H1 (cell line): ENCODE data around the gene MICA. TPM values are rescaled to one million over a fixed set of nuclear protein-coding genes. Genes with fewer than 3 reads are reported as not detected.

Source experiments
- CTCF ChIA-PET: fragments of 300-600 bp; sonication (Branson Sonifier 250); formaldehyde crosslinking; loops from one replicate; lab custom pipeline; 2021; ENCODE audit not compliant: partially characterized antibody; lab: Charles Lee
- POLR2A ChIA-PET: fragments of 300-600 bp; sonication (Branson Sonifier 250); formaldehyde crosslinking; loops from one replicate; lab custom pipeline; 2021; ENCODE audit warnings: inconsistent platforms; ENCODE audit not compliant: partially characterized antibody; lab: Charles Lee
- DNase-seq, 2 experiments: peaks; one replicate each; pipeline versions ENCODE4 v3.0.0 to v3.0.0-alpha.2; 2010 to 2022; ENCODE audit warnings: low spot score in 2 of 2, low read depth in 1 of 2, mixed read lengths in 1 of 2
- FAIRE-seq: peaks from 2 replicates; lab custom pipeline; 2011; peaks lifted over from hg19 to GRCh38; lab: Jason Lieb, UNC
- H2AFZ ChIP-seq: 2 replicates; pipeline ENCODE4 v1.8.1; 2012; ENCODE audit warnings: low read length, inconsistent platforms
- H2AK5ac ChIP-seq: 2 replicates; pipeline ENCODE4 v1.6.1; 2013; ENCODE audit warnings: low read depth, low read length
- H2BK120ac ChIP-seq: replicated peaks from 2 replicates; pipeline ENCODE3; 2013; ENCODE audit warnings: low read depth, low read length, inconsistent platforms
- H2BK12ac ChIP-seq: 2 replicates; pipeline ENCODE4 v1.6.1; 2013; ENCODE audit warnings: low read depth, low read length
- H2BK15ac ChIP-seq: 2 replicates; pipeline ENCODE4 v1.6.1; 2013; ENCODE audit warnings: low read length
- H2BK20ac ChIP-seq: 2 replicates; pipeline ENCODE4 v1.6.1; 2013; ENCODE audit warnings: low read length
- H2BK5ac ChIP-seq: 2 replicates; pipeline ENCODE4 v1.6.1; 2013; ENCODE audit warnings: low read depth, low read length
- H3K14ac ChIP-seq: 2 replicates; pipeline ENCODE4 v1.6.1; 2013; ENCODE audit warnings: inconsistent platforms; ENCODE audit not compliant: insufficient read length
- H3K18ac ChIP-seq: 2 replicates; pipeline ENCODE4 v1.6.1; 2013; ENCODE audit warnings: low read length; ENCODE audit errors: extremely low read depth
- H3K23ac ChIP-seq: 2 replicates; pipeline ENCODE4 v1.6.1; 2013; ENCODE audit warnings: inconsistent platforms; ENCODE audit not compliant: insufficient read length
- H3K23me2 ChIP-seq: 2 replicates; pipeline ENCODE4 v1.6.1; 2013; ENCODE audit warnings: low read depth, low read length
- H3K27ac ChIP-seq: 2 replicates; pipeline ENCODE4 v1.6.1; 2011; ENCODE audit warnings: low read depth, low read length, inconsistent platforms
- H3K27me3 ChIP-seq, 4 experiments: replicated peaks in 1 of 4; 1 replicate in 1 of 4; 2 replicates in 3 of 4; pipeline versions ENCODE4 v1.6.1 to v1.8.1; 2011 to 2013; ENCODE audit warnings: low read length in 3 of 4, mild to moderate bottlenecking in 3 of 4, inconsistent platforms in 2 of 4, mixed read lengths in 2 of 4, moderate library complexity in 1 of 4; ENCODE audit not compliant: control insufficient read depth in 3 of 4, insufficient read depth in 3 of 4; ENCODE audit errors: extremely low read depth in 1 of 4
- H3K36me3 ChIP-seq, 4 experiments: 2 replicates each; pipeline versions ENCODE4 v1.6.1 to v1.8.1; 2011 to 2013; ENCODE audit warnings: mild to moderate bottlenecking in 4 of 4, low read length in 3 of 4, moderate library complexity in 2 of 4, control low read depth in 1 of 4, inconsistent platforms in 1 of 4; ENCODE audit not compliant: insufficient read depth in 4 of 4, control insufficient read depth in 2 of 4
- H3K4ac ChIP-seq: replicated peaks from 2 replicates; pipeline ENCODE3; 2013; ENCODE audit warnings: low read length, low read depth, mixed read lengths, inconsistent platforms; ENCODE audit not compliant: insufficient read length
- H3K4me1 ChIP-seq, 4 experiments: replicated peaks in 1 of 4; 1 replicate in 1 of 4; 2 replicates in 3 of 4; pipeline versions ENCODE4 v1.6.1 to v1.8.1; 2011 to 2013; ENCODE audit warnings: low read length in 3 of 4, inconsistent platforms in 2 of 4, mixed read lengths in 1 of 4; ENCODE audit not compliant: insufficient read depth in 4 of 4, control insufficient read depth in 3 of 4
- H3K4me2 ChIP-seq, 2 experiments: 2 replicates each; pipeline versions ENCODE4 v1.6.1 to v1.8.1; 2011 to 2013; ENCODE audit warnings: low read depth in 2 of 2, low read length in 2 of 2, control low read depth in 1 of 2, inconsistent platforms in 1 of 2, mild to moderate bottlenecking in 1 of 2; ENCODE audit not compliant: insufficient read depth in 1 of 2
- H3K4me3 ChIP-seq, 4 experiments: fragments of 200-600, 300-600 bp in 1 of 4; sonication (generic), shearing (Covaris generic), sonication (Bioruptor Twin) in 1 of 4; 2 replicates each; pipeline versions ENCODE4 v1.5.1 to v1.8.1; 2011 to 2016; ENCODE audit warnings: low read length in 4 of 4, low read depth in 3 of 4, control low read depth in 2 of 4, inconsistent platforms in 2 of 4, mild to moderate bottlenecking in 2 of 4, mixed read lengths in 1 of 4, moderate library complexity in 1 of 4; ENCODE audit not compliant: insufficient read depth in 2 of 4; ENCODE audit errors: extremely low read depth in 1 of 4
- H3K56ac ChIP-seq: replicated peaks from 2 replicates; pipeline ENCODE3; 2013; ENCODE audit warnings: low read depth, mild to moderate bottlenecking, mixed read lengths, low read length, inconsistent platforms; ENCODE audit not compliant: insufficient read length
- H3K79me1 ChIP-seq: 2 replicates; pipeline ENCODE4 v1.6.1; 2013; ENCODE audit warnings: low read depth, low read length, control low read depth
- H3K79me2 ChIP-seq, 2 experiments: 2 replicates each; pipeline versions ENCODE4 v1.6.1 to v1.8.1; 2012 to 2013; ENCODE audit warnings: low read length in 2 of 2, mild to moderate bottlenecking in 2 of 2, inconsistent platforms in 1 of 2; ENCODE audit not compliant: insufficient read depth in 2 of 2, control insufficient read depth in 1 of 2
- H3K9ac ChIP-seq, 4 experiments: replicated peaks in 1 of 4; 1 replicate in 1 of 4; 2 replicates in 3 of 4; pipeline versions ENCODE4 v1.6.1 to v1.8.1; 2011 to 2013; ENCODE audit warnings: low read depth in 3 of 4, low read length in 3 of 4, control low read depth in 2 of 4, mild to moderate bottlenecking in 2 of 4, moderate library complexity in 2 of 4, inconsistent platforms in 1 of 4; ENCODE audit errors: extremely low read depth in 1 of 4
- H3K9me3 ChIP-seq, 2 experiments: 2 replicates each; pipeline versions ENCODE4 v1.6.1 to v1.8.1; 2012 to 2013; ENCODE audit warnings: mild to moderate bottlenecking in 2 of 2, moderate library complexity in 2 of 2, control low read depth in 1 of 2, inconsistent platforms in 1 of 2, low read depth in 1 of 2, low read length in 1 of 2, mixed read lengths in 1 of 2; ENCODE audit not compliant: insufficient read depth in 2 of 2
- H4K20me1 ChIP-seq, 2 experiments: replicated peaks in 1 of 2; 2 replicates each; pipeline versions ENCODE3 to v1.8.1; 2011 to 2013; ENCODE audit warnings: inconsistent platforms in 2 of 2, low read length in 2 of 2, mild to moderate bottlenecking in 1 of 2; ENCODE audit not compliant: insufficient read depth in 2 of 2, control insufficient read depth in 1 of 2
- H4K5ac ChIP-seq: 2 replicates; pipeline ENCODE4 v1.6.1; 2013; ENCODE audit warnings: low read length, low read depth, mixed read lengths, inconsistent platforms; ENCODE audit not compliant: insufficient read length
- H4K8ac ChIP-seq: 2 replicates; pipeline ENCODE4 v1.8.0; 2013; ENCODE audit warnings: mild to moderate bottlenecking, moderate library complexity, low read length, inconsistent platforms; ENCODE audit not compliant: insufficient read depth; ENCODE audit errors: extremely low read depth
- H4K91ac ChIP-seq: replicated peaks from 2 replicates; pipeline ENCODE3; 2013; ENCODE audit warnings: low read length, mixed read lengths, inconsistent platforms; ENCODE audit not compliant: insufficient read length
- BRCA1 ChIP-seq: IDR thresholded peaks from 2 replicates; pipeline ENCODE4 v1.6.1; 2012; ENCODE audit warnings: low read depth, low read length, improper control_type of control experiment
- CTBP2 ChIP-seq: IDR thresholded peaks from 2 replicates; pipeline ENCODE4 v1.7.0; 2011; ENCODE audit warnings: borderline replicate concordance, mild to moderate bottlenecking, moderate library complexity, mixed read lengths, low read length; ENCODE audit not compliant: insufficient read depth, insufficient read length
- EGR1 ChIP-seq: IDR thresholded peaks from 2 replicates; pipeline ENCODE4 v1.6.1; 2011; ENCODE audit warnings: low read depth, low read length, borderline replicate concordance
- FOSL1 ChIP-seq: IDR thresholded peaks from 2 replicates; pipeline ENCODE4 v1.6.1; 2011; ENCODE audit warnings: mild to moderate bottlenecking, low read depth, low read length, moderate library complexity; ENCODE audit not compliant: insufficient read depth
- NRF1 ChIP-seq: IDR thresholded peaks from 2 replicates; pipeline ENCODE4 v1.6.1; 2011; ENCODE audit warnings: mild to moderate bottlenecking, low read depth, low read length, improper control_type of control experiment
- SRF ChIP-seq: IDR thresholded peaks from 2 replicates; pipeline ENCODE4 v1.6.1; 2011; ENCODE audit warnings: mild to moderate bottlenecking, low read depth, low read length, moderate library complexity
- TAF1 ChIP-seq: IDR thresholded peaks from 2 replicates; pipeline ENCODE4 v1.6.1; 2011; ENCODE audit warnings: mild to moderate bottlenecking, low read depth, low read length
- TEAD4 ChIP-seq: IDR thresholded peaks from 2 replicates; pipeline ENCODE4 v1.6.1; 2012; ENCODE audit warnings: low read depth, low read length, inconsistent platforms, mixed read lengths
- WGBS, 2 experiments: shearing (Covaris generic) in 1 of 2; methylation state at CpG; one replicate each; pipeline versions ENCODE4 v1.1.6 to v1.1.7; 2013 to 2015; ENCODE audit warnings: low lambda C conversion rate in 2 of 2, mixed read lengths in 2 of 2, inconsistent platforms in 1 of 2, low coverage in 1 of 2, missing lambda C conversion rate in 1 of 2; ENCODE audit not compliant: insufficient replicate concordance in 2 of 2, insufficient coverage in 1 of 2, insufficient read length in 1 of 2; ENCODE audit errors: extremely low coverage in 1 of 2, missing lambda C conversion rate in 1 of 2; 5-methylcytosine and 5-hydroxymethylcytosine counted together
- polyA plus RNA-seq, 7 experiments: library from polyadenylated mRNA; depleted of rRNA in 3 of 7; stranded (reverse) in 5 of 7; unstranded in 2 of 7; fragments of >200 nt in 5 of 7; fragments of 200-250 nt in 2 of 7; gene quantifications; 1 replicate in 5 of 7; 2 replicates in 1 of 7; 4 replicates in 1 of 7; pipeline versions ENCODE4 v1.2.1 to v1.2.3, GENCODE V29; 2011 to 2013; ENCODE audit warnings: missing spikeins in 2 of 7, mixed read lengths in 2 of 7
- total RNA-seq: library from RNA; stranded (reverse); fragmentation: NEBNext Ultra II Directional; extraction: Animal tissue kit (Norgen Biotek cat#: 25700); gene quantifications from 2 replicates; pipeline ENCODE4 v1.2.1, GENCODE V29; 2021
- TF ChIP-seq, protein P1 (sequence below): IDR thresholded peaks from 2 replicates; pipeline ENCODE4 v1.6.1; 2012; ENCODE audit warnings: inconsistent platforms

MICA gene
- total and polyA plus RNA-seq, 2 of the 8 experiments (the other 6 are each of a cell fraction or from before 2014, with no cell fraction given) = 12.5 to 16.3 TPM

DNA sequence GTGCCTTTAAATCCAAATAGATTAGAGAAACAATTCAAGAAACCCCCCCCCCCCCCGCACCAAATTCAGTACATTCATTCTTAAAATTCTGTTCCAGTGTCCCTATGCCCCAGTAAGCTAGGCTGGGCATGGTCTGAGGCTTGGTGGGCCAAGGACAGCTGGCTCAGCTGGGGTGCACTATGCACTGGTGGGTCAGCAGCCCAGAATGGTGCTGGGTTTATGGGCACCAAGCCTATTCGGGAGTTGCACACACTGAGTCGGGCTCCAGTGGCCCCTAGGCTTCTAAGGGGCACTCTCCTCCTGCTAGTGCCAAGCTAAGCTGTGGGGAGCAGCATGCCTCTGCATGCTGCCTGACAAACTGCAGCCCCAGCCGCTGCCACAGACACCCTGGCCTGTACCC, 26.4 kb upstream of the MICA start:
- H2BK15ac ChIP-seq = no peak overlapping the region; the same call in 1 of the 2 replicates
- ChIA-PET CTCF (interaction anchor here (0.7 to 3.2 kb wide), 12 partner anchors 10 to 333 kb away, joined by 3 to 27 read pairs (median 4); no protein-coding TSS in a partner anchor), POLR2A (interaction anchor here (0.6 to 1.2 kb wide), 2 partner anchors 79 to 205 kb away, joined by 3 to 4 read pairs; no protein-coding TSS in a partner anchor)
- H3K79me1 ChIP-seq = no peaks in the 10 kb centered on the region
- H2BK12ac ChIP-seq = no peak overlapping the region
- H3K27ac ChIP-seq = no peak overlapping the region
- no peaks in the 10 kb centered on the region for H3K23me2 ChIP-seq
- no peak overlapping the region for H2BK120ac ChIP-seq
- no peak overlapping the region for H3K4me3 ChIP-seq
- H3K9me3 ChIP-seq = peaks cover 0 to 5% of the 10 kb centered on the region in 2 experiments; a peak in 1 of 4 replicates
- DNase-seq = no peak
- no peaks in the 10 kb centered on the region for H3K36me3 ChIP-seq
- H3K4me1 ChIP-seq = no peaks in the 10 kb centered on the region
- no peak overlapping the region for H3K4me2 ChIP-seq
- no peak overlapping the region for H2BK5ac ChIP-seq
- 0 out of 2 replicates have a peak overlapping the region, but pooled peaks have one; percentile 24 for H2AK5ac ChIP-seq
- no peak overlapping the region for H3K9ac ChIP-seq
- no peak overlapping the region for H2BK20ac ChIP-seq
- 63% methylated on average over 2 of the region's 4 CpGs; no CpG with 5 or more reads in 1 of the 2 experiments for WGBS, 2 experiments
- H4K5ac ChIP-seq = no peak overlapping the region
- H4K20me1 ChIP-seq = no peaks in the 10 kb centered on the region
- H3K14ac ChIP-seq = no peak overlapping the region
- H3K56ac ChIP-seq = no peak overlapping the region
- no peak for FAIRE-seq
- no peak overlapping the region for H2AFZ ChIP-seq
- H4K91ac ChIP-seq = no peak overlapping the region
- H4K8ac ChIP-seq = no peak overlapping the region
- no peak overlapping the region for H3K23ac ChIP-seq
- H3K4ac ChIP-seq = no peak overlapping the region
- no peak for TF ChIP-seq TAF1
- TF ChIP-seq SRF = no peak
- TF ChIP-seq CTBP2 = no peak
- no peak for TF ChIP-seq EGR1
- no peak for TF ChIP-seq FOSL1
- TF ChIP-seq TEAD4 = no peak
- no peak for TF ChIP-seq BRCA1
- TF ChIP-seq NRF1 = no peak
- TF ChIP-seq, protein P1, sequence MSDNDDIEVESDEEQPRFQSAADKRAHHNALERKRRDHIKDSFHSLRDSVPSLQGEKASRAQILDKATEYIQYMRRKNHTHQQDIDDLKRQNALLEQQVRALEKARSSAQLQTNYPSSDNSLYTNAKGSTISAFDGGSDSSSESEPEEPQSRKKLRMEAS = no peak
- TF ChIP-seq, all 59 proteins: peak for 0
- peaks cover 0 to 3% (median 0%) of the 10 kb centered on the region in 4 experiments; a peak in 1 of 7 replicates for H3K27me3 ChIP-seq
- H3K79me2 ChIP-seq = no peaks in the 10 kb centered on the region
- no peak overlapping the region; the same call in 1 of the 2 replicates for H3K18ac ChIP-seq
